HG02840 (cell line): Measurements from ENCODE around the gene PRAMEF2.
"Not testable (repeated sequence)": the region's sequence is repeated elsewhere in the genome, so short reads cannot be mapped to it uniquely, and the experiment has no call there.

ENCODE experiments used
- ATAC-seq: cut with Tn5 transposase; IDR thresholded peaks from one replicate; pipeline ENCODE4 v1.9.1; 2021; ENCODE audit warnings: mild to moderate bottlenecking, moderate library complexity, moderate number of reproducible peaks; ENCODE audit not compliant: unreplicated experiment, low FRiP score

Gene PRAMEF2

GRCh38 chr1:12856786-12857185, at the start of gene PRAMEF2:
Gene PRAMEF2, plus strand, starts transcription at chr1:12857086. Its CDS starts 1,924 bp downstream, at chr1:12859010.
- ATAC-seq = not testable (repeated sequence)

- ATAC-seq = no peak
Measured at GRCh38 chr1:12809933-12810332, 47.0 kb upstream of the PRAMEF2 start.

- ATAC-seq = no peak
Measured at GRCh38 chr1:12810691-12811408, 46.0 kb upstream of the PRAMEF2 start.

- ATAC-seq = no peak
Measured at GRCh38 chr1:12811409-12811784, 45.5 kb upstream of the PRAMEF2 start.

- not testable (repeated sequence) for ATAC-seq
Measured at GRCh38 chr1:12819061-12819460, 37.8 kb upstream of the PRAMEF2 start.

GRCh38 chr1:12831310-12831709, 25.6 kb upstream of the PRAMEF2 start, which contains the start of gene PRAMEF11:
Gene PRAMEF11, minus strand, starts transcription at chr1:12831410. Its CDS starts 2,621 bp downstream, at chr1:12828789.
- not testable (repeated sequence) for ATAC-seq

GRCh38 chr1:12833251-12833650, 23.6 kb upstream of the PRAMEF2 start:
- ATAC-seq = not testable (repeated sequence)

GRCh38 chr1:12848620-12849019, 8.3 kb upstream of the PRAMEF2 start, which contains the start of gene HNRNPCL1:
Gene HNRNPCL1, minus strand, starts transcription at chr1:12848720. Its CDS starts 431 bp downstream, at chr1:12848289.
- not testable (repeated sequence) for ATAC-seq

GRCh38 chr1:12851779-12852178, 5.1 kb upstream of the PRAMEF2 start:
- no peak for ATAC-seq

GRCh38 chr1:12863131-12863880, 6.4 kb downstream of the PRAMEF2 start:
- ATAC-seq = not testable (repeated sequence)

- not testable (repeated sequence) for ATAC-seq
Measured at GRCh38 chr1:12878453-12878852, 21.6 kb downstream of the PRAMEF2 start.

GRCh38 chr1:12886101-12886500, 29.2 kb downstream of the PRAMEF2 start, which contains the start of gene PRAMEF4:
Gene PRAMEF4, minus strand, starts transcription at chr1:12886201. Its CDS starts 2,807 bp downstream, at chr1:12883394.
- ATAC-seq = not testable (repeated sequence)

- ATAC-seq = not testable (repeated sequence)
Measured at GRCh38 chr1:12898170-12898569, 41.3 kb downstream of the PRAMEF2 start, which contains the start of gene PRAMEF10. Gene PRAMEF10, minus strand, starts transcription at chr1:12898270. Its CDS starts 2,423 bp downstream, at chr1:12895847.

GRCh38 chr1:12899186-12899585, 42.3 kb downstream of the PRAMEF2 start:
- not testable (repeated sequence) for ATAC-seq

- ATAC-seq = not testable (repeated sequence)
Measured at GRCh38 chr1:12903793-12904572, 47.1 kb downstream of the PRAMEF2 start.
